Small intestine (tissue), 7 donors: ENCODE measurements around the gene CARMIL3. TPM values are rescaled to one million over a fixed set of nuclear protein-coding genes. Genes with fewer than 3 reads are reported as not detected.

Experiments used
- DNase-seq, 2 donors: peaks; one replicate each; pipeline versions ENCODE4 v3.0.0 to v3.0.0-alpha.2; 2013
- FAIRE-seq: peaks from 2 replicates; lab custom pipeline; 2012; peaks lifted over from hg19 to GRCh38; lab: Jason Lieb, UNC
- H3K27ac ChIP-seq, 3 donors: one replicate each; pipeline ENCODE4 v1.5.1; 2013; ENCODE audit warnings: low read length in 2 of 3, mild to moderate bottlenecking in 2 of 3, control low read depth in 1 of 3, inconsistent platforms in 1 of 3, low read depth in 1 of 3, moderate library complexity in 1 of 3
- H3K27me3 ChIP-seq, 3 donors: one replicate each; pipeline ENCODE4 v1.6.1; 2013; ENCODE audit warnings: low read length in 3 of 3, inconsistent platforms in 1 of 3; ENCODE audit not compliant: control insufficient read depth in 3 of 3, insufficient read depth in 3 of 3
- H3K36me3 ChIP-seq, 3 donors: one replicate each; pipeline ENCODE4 v1.6.1; 2013; ENCODE audit warnings: low read length in 3 of 3, inconsistent platforms in 1 of 3, low read depth in 1 of 3, mild to moderate bottlenecking in 1 of 3, moderate library complexity in 1 of 3; ENCODE audit not compliant: control insufficient read depth in 3 of 3, insufficient read depth in 2 of 3
- H3K4me1 ChIP-seq, 3 donors: one replicate each; pipeline ENCODE4 v1.6.1; 2013; ENCODE audit warnings: low read length in 2 of 3, inconsistent platforms in 1 of 3, low read depth in 1 of 3, mild to moderate bottlenecking in 1 of 3, moderate library complexity in 1 of 3; ENCODE audit not compliant: control insufficient read depth in 3 of 3, insufficient read depth in 2 of 3
- H3K4me3 ChIP-seq, 3 donors: one replicate each; pipeline ENCODE4 v1.5.1; 2013; ENCODE audit warnings: low read length in 3 of 3, control low read depth in 1 of 3, inconsistent platforms in 1 of 3, low read depth in 1 of 3, mild to moderate bottlenecking in 1 of 3, moderate library complexity in 1 of 3
- H3K9me3 ChIP-seq, 2 donors: one replicate each; pipeline ENCODE4 v1.6.1; 2013; ENCODE audit warnings: low read depth in 1 of 2, low read length in 1 of 2; ENCODE audit not compliant: control insufficient read depth in 2 of 2, insufficient read depth in 1 of 2
- WGBS, 3 donors: extraction: QIAGEN DNeasy Blood & Tissue Kit; methylation state at CpG; one replicate each; pipeline ENCODE4 v1.1.7; 2013; 5-methylcytosine and 5-hydroxymethylcytosine counted together
- polyA plus RNA-seq, 4 donors: library from polyadenylated mRNA; stranded (reverse) in 3 of 4; unstranded in 1 of 4; fragments of 200-250 nt in 3 of 4; fragments of 120-200 nt in 1 of 4; gene quantifications; one replicate each; pipeline versions ENCODE4 v1.2.1 to v1.2.3, GENCODE V29; 2013
- donor health status: healthy with polysubstance abuse.
- donor health status: control.
- donor health status: control.
- donor health status: Bipolar disorder and iron deficiency.
- donor health status: healthy.

Gene CARMIL3
- polyA plus RNA-seq, 4 donors = 0.81 to 1.4 (median 1.1) TPM

DNA sequence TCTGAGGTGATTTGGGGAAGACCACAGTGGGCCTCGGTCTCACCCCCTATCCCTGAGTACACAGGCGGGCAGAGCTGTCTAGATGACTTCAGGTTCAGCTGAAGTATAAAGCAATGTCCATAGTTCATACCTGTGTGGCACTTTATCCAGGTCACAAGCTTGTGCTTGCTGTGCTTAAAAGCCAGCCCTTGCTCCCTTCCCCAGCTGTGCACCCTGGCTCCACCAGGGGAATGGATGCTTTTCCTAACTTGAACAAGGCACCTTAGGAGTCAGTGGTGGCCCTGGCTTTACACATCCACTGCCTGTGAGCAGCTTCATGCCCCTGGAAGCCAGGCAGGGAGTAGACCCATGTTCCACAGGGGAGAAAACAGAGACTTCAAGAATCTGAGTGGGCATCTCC, 5.5 kb downstream of the CARMIL3 start:
- Histone ChIP-seq H3K4me3 (no peak overlapping the region), H3K9me3 (no peaks in the 10 kb centered on the region), H3K36me3 (peaks cover 0 to 11% (median 0%) of the 10 kb centered on the region in 3 donors), H3K27ac (no peak overlapping the region), H3K27me3 (peaks cover 0 to 7% (median 0%) of the 10 kb centered on the region in 3 donors), H3K4me1 (peaks cover 0 to 42% (median 9%) of the 10 kb centered on the region in 3 donors)
- 70 to 90% (median 85%) methylated on average over 2 of the region's 2 CpGs for WGBS, 3 donors
- FAIRE-seq = no peak
- no peak for DNase-seq

DNA sequence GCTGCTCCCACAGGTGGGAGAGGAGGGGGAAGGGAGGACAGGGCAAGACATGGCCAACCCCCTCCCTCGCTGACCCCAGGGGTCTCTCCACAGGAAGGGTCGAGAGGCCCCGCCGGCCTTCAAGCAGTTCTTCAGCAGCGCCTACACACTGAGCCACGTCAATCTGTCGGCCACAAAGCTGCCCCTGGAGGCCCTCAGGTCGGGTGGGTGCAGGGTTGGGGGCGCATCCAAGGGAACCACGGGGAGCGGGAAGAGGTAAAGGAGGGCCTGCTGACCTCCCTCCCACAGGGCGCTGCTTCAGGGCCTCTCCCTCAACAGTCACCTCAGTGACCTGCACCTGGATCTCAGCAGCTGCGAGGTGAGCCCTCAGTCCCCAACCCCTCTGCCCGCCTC, 6.1 kb downstream of the CARMIL3 start:
- DNase-seq (no peak), FAIRE-seq (no peak)
- H3K9me3 ChIP-seq = no peaks in the 10 kb centered on the region
- WGBS, 3 donors = 55 to 68% (median 62%) methylated on average over 14 of the region's 14 CpGs
- no peak overlapping the region for H3K4me3 ChIP-seq
- H3K27me3 ChIP-seq = peaks cover 0 to 3% (median 0%) of the 10 kb centered on the region in 3 donors
- H3K4me1 ChIP-seq = peaks cover 0 to 41% (median 11%) of the 10 kb centered on the region in 3 donors
- peaks cover 0 to 11% (median 0%) of the 10 kb centered on the region in 3 donors for H3K36me3 ChIP-seq
- no peak overlapping the region for H3K27ac ChIP-seq

DNA sequence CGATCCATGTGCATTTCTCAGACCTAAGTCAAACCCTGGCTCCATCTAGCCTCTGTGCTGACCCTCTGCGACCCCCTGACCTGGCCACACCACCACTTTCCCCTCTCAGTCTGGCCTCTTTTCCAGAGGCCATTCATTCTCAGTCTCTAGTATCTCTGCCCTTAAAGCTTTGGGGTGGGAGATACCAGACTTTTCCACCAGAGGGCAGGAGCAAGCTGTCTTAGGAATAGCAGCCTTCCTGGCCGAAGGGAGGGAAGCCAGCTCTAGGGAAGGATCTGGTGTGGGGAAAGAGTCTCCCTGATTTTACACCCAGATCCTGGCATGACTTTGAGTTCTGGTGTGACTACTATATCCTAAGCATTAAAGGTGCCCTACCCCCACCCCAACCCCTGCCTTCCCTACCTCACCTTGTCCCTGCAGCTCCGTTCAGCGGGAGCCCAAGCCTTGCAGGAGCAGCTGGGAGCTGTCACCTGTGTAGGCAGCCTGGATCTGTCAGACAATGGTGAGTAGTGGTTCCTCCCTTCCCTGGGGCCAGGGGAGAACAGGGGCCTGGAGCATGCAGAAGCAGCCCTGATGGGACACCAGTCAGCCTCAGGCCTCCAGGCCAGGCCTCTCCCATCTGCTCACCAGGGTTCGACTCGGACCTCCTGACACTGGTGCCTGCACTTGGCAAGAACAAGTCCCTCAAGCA, 6.6 kb downstream of the CARMIL3 start:
- DNase-seq (peak; percentile 88 to 91), FAIRE-seq (no peak)
- no peaks in the 10 kb centered on the region for H3K9me3 ChIP-seq
- 30 to 55% (median 42%) methylated on average over 7 of the region's 7 CpGs for WGBS, 3 donors
- H3K27me3 ChIP-seq = no peaks in the 10 kb centered on the region
- peak overlapping the region in 1 of 3 donors; percentile 2 for H3K27ac ChIP-seq
- peaks cover 0 to 11% (median 0%) of the 10 kb centered on the region in 3 donors for H3K36me3 ChIP-seq
- no peak overlapping the region for H3K4me3 ChIP-seq
- H3K4me1 ChIP-seq = peaks cover 0 to 45% (median 16%) of the 10 kb centered on the region in 3 donors

- Histone ChIP-seq H3K4me3 (no peak overlapping the region), H3K9me3 (no peaks in the 10 kb centered on the region), H3K27ac (no peak overlapping the region), H3K27me3 (no peaks in the 10 kb centered on the region), H3K36me3 (peaks cover 0 to 11% (median 0%) of the 10 kb centered on the region in 3 donors), H3K4me1 (peaks cover 0 to 47% (median 16%) of the 10 kb centered on the region in 3 donors)
- 81 to 88% (median 81%) methylated on average over 8 to 10 of the region's 10 CpGs for WGBS, 3 donors
- DNase-seq = no peak
- no peak for FAIRE-seq
Measured at GRCh38 chr14:24058951-24059475, 7.2 kb downstream of the CARMIL3 start.

- no peaks in the 10 kb centered on the region for H3K9me3 ChIP-seq
- H3K27ac ChIP-seq = no peak overlapping the region
- peaks cover 0 to 47% (median 16%) of the 10 kb centered on the region in 3 donors for H3K4me1 ChIP-seq
- H3K36me3 ChIP-seq = peaks cover 0 to 11% (median 0%) of the 10 kb centered on the region in 3 donors
- H3K27me3 ChIP-seq = no peaks in the 10 kb centered on the region
- H3K4me3 ChIP-seq = no peak overlapping the region
- FAIRE-seq = no peak
- 90 to 93% (median 92%) methylated on average over 16 of the region's 16 CpGs for WGBS, 3 donors
- DNase-seq = no peak
Measured at GRCh38 chr14:24059841-24060388, 8.1 kb downstream of the CARMIL3 start.

GRCh38 chr14:24060443-24060842, 8.6 kb downstream of the CARMIL3 start:
- FAIRE-seq (no peak), DNase-seq (no peak)
- peaks cover 0 to 52% (median 16%) of the 10 kb centered on the region in 3 donors for H3K4me1 ChIP-seq
- H3K9me3 ChIP-seq = no peaks in the 10 kb centered on the region
- H3K27ac ChIP-seq = peak overlapping the region in 2 of 3 donors; percentile 88
- no peaks in the 10 kb centered on the region for H3K27me3 ChIP-seq
- WGBS, 3 donors = 87 to 92% (median 92%) methylated on average over 8 to 10 of the region's 10 CpGs
- H3K36me3 ChIP-seq = peaks cover 0 to 11% (median 0%) of the 10 kb centered on the region in 3 donors
- H3K4me3 ChIP-seq = no peak overlapping the region

- Histone ChIP-seq H3K27ac (peak overlapping the region; percentile 65 to 93 (median 88)), H3K4me3 (no peak overlapping the region), H3K36me3 (peaks cover 0 to 11% (median 0%) of the 10 kb centered on the region in 3 donors), H3K9me3 (no peaks in the 10 kb centered on the region), H3K4me1 (peaks cover 0 to 60% (median 16%) of the 10 kb centered on the region in 3 donors), H3K27me3 (no peaks in the 10 kb centered on the region)
- FAIRE-seq (no peak), DNase-seq (peak; percentile 71 to 96)
- 25 to 78% (median 51%) methylated on average over 7 of the region's 7 CpGs for WGBS, 3 donors
Measured at GRCh38 chr14:24060984-24061913, 9.4 kb downstream of the CARMIL3 start.
